Glutamatergic neuron (in vitro differentiated cells): ENCODE results near the gene CPNE8. TPM values are rescaled to one million over a fixed set of nuclear protein-coding genes. Genes with fewer than 3 reads are reported as not detected.

ENCODE experiments used
- DNase-seq: peaks from one replicate; pipeline ENCODE4 v3.0.0; 2022
- H3K27ac Mint-ChIP-seq: one replicate; pipeline ENCODE4 v1.8.0; 2020; ENCODE audit warnings: mild to moderate bottlenecking, mixed read lengths, inconsistent platforms; ENCODE audit not compliant: unreplicated experiment
- H3K27me3 Mint-ChIP-seq: one replicate; pipeline ENCODE4 v1.8.0; 2020; ENCODE audit warnings: mild to moderate bottlenecking, moderate library complexity, mixed read lengths, inconsistent platforms; ENCODE audit not compliant: unreplicated experiment
- H3K36me3 Mint-ChIP-seq: one replicate; pipeline ENCODE4 v1.8.0; 2020; ENCODE audit warnings: mild to moderate bottlenecking, mixed read lengths, inconsistent platforms; ENCODE audit not compliant: unreplicated experiment
- H3K4me1 Mint-ChIP-seq: one replicate; pipeline ENCODE4 v1.8.0; 2020; ENCODE audit warnings: mild to moderate bottlenecking, low read depth, mixed read lengths, inconsistent platforms; ENCODE audit not compliant: unreplicated experiment
- H3K4me3 Mint-ChIP-seq: one replicate; pipeline ENCODE4 v1.8.0; 2020; ENCODE audit warnings: mild to moderate bottlenecking, mixed read lengths, inconsistent platforms; ENCODE audit not compliant: unreplicated experiment
- H3K9me3 Mint-ChIP-seq: one replicate; pipeline ENCODE4 v1.8.0; 2020; ENCODE audit warnings: mild to moderate bottlenecking, moderate library complexity, mixed read lengths, inconsistent platforms; ENCODE audit not compliant: unreplicated experiment
- total RNA-seq: library from RNA; stranded (reverse); fragmentation: NEBNext Ultra II Directional; extraction: Animal tissue kit (Norgen Biotek cat#: 25700); gene quantifications from one replicate; pipeline ENCODE4 v1.2.1, GENCODE V29; 2021; ENCODE audit not compliant: unreplicated experiment
- TF ChIP-seq, protein P1 (sequence below): fragments of 200-600 bp; sonication (generic); IDR thresholded peaks from one replicate; pipeline ENCODE4 v1.5.0; 2021; ENCODE audit not compliant: partially characterized antibody, unreplicated experiment

The CPNE8 gene
- total RNA-seq, 1 donor from 2014 or later: 5.9 TPM

DNA sequence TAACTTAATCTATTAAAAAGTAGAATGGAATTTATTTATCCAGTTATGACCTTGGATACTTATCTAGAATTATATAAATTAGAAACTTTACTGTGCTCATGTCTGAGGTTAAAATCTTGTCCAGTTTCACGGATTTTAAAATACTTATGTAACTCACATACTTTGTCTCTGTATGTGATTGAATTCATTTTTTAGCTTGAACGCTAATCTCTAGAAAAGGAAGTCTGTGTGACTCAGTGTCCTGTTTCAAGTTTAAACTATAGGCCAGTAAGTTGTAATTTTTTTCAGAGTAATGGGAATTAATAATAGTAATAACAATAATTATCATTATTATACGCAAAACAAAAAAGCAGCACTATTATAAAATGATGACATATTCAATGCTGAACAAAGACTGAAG, 168.6 kb downstream of the CPNE8 start:
- no peaks in the 10 kb centered on the region for H3K4me1 Mint-ChIP-seq
- no peak overlapping the region for H3K27ac Mint-ChIP-seq
- H3K27me3 Mint-ChIP-seq: no peaks in the 10 kb centered on the region
- H3K36me3 Mint-ChIP-seq: no peaks in the 10 kb centered on the region
- DNase-seq: no peak
- no peaks in the 10 kb centered on the region for H3K9me3 Mint-ChIP-seq
- TF ChIP-seq, protein P1, sequence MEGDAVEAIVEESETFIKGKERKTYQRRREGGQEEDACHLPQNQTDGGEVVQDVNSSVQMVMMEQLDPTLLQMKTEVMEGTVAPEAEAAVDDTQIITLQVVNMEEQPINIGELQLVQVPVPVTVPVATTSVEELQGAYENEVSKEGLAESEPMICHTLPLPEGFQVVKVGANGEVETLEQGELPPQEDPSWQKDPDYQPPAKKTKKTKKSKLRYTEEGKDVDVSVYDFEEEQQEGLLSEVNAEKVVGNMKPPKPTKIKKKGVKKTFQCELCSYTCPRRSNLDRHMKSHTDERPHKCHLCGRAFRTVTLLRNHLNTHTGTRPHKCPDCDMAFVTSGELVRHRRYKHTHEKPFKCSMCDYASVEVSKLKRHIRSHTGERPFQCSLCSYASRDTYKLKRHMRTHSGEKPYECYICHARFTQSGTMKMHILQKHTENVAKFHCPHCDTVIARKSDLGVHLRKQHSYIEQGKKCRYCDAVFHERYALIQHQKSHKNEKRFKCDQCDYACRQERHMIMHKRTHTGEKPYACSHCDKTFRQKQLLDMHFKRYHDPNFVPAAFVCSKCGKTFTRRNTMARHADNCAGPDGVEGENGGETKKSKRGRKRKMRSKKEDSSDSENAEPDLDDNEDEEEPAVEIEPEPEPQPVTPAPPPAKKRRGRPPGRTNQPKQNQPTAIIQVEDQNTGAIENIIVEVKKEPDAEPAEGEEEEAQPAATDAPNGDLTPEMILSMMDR: no peak
- no peak overlapping the region for H3K4me3 Mint-ChIP-seq

- no peaks in the 10 kb centered on the region for H3K4me1 Mint-ChIP-seq
- TF ChIP-seq, protein P1: no peak
- no peaks in the 10 kb centered on the region for H3K27me3 Mint-ChIP-seq
- no peak overlapping the region for H3K27ac Mint-ChIP-seq
- H3K36me3 Mint-ChIP-seq: no peaks in the 10 kb centered on the region
- no peak overlapping the region for H3K4me3 Mint-ChIP-seq
- H3K9me3 Mint-ChIP-seq: no peaks in the 10 kb centered on the region
- DNase-seq: no peak
Measured at GRCh38 chr12:38732761-38733160, 172.6 kb downstream of the CPNE8 start.

DNA sequence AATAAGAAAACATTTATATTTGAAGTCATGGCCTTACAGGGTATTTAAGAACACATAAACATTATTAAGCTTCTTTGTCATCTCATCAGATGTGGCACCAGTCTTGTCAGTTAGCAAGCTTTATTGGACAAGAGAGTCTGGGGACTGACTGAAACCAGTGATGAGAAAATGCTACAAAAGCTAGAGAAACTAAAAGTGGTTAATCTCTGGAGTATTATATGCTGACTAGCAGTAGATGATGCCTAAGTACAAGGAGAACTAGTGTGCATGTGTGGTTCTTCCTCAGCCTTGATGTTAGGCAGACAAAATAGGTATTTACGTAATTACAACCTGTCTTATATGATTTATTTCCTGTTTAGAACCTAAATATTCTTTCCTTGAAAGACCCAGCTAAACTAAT, 176.5 kb downstream of the CPNE8 start:
- no peak for DNase-seq
- Mint-ChIP-seq H3K4me3 (no peak overlapping the region), H3K27me3 (no peaks in the 10 kb centered on the region), H3K36me3 (no peaks in the 10 kb centered on the region), H3K9me3 (no peaks in the 10 kb centered on the region), H3K27ac (no peak overlapping the region), H3K4me1 (no peaks in the 10 kb centered on the region)
- TF ChIP-seq, protein P1: no peak

GRCh38 chr12:38721611-38722252, 183.7 kb downstream of the CPNE8 start:
- TF ChIP-seq, protein P1: no peak
- Mint-ChIP-seq H3K27ac (no peak overlapping the region), H3K27me3 (no peaks in the 10 kb centered on the region), H3K9me3 (peaks cover 1% of the 10 kb centered on the region), H3K4me1 (no peaks in the 10 kb centered on the region), H3K36me3 (no peaks in the 10 kb centered on the region), H3K4me3 (no peak overlapping the region)
- no peak for DNase-seq

DNA sequence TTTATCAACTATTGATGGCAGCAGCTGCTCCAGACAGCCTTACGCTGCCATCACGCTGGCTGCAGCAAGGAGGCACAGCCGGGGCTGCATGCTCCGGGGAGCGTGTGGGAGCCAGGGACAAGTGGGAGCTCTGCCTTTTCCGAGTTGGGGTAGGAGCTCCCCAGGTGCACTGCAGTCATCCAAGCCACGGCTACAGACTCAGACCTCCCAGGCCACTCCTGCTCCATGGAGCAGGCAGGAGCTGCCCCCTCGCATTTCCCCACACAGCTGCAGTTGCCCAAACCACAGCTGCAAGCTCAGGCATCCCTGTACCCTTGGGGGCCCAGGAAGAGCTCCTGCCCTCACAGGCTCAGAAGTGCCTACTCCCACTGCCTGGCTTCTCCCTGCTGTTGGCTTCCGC, 184.7 kb downstream of the CPNE8 start:
- no peaks in the 10 kb centered on the region for H3K4me1 Mint-ChIP-seq
- H3K9me3 Mint-ChIP-seq: peaks cover 4% of the 10 kb centered on the region

More for the DNA sequence above, 184.7 kb downstream of the CPNE8 start:
- no peaks in the 10 kb centered on the region for H3K27me3 Mint-ChIP-seq
- no peaks in the 10 kb centered on the region for H3K36me3 Mint-ChIP-seq
- TF ChIP-seq, protein P1: no peak
- H3K27ac Mint-ChIP-seq: no peak overlapping the region
- DNase-seq: no peak
- no peak overlapping the region for H3K4me3 Mint-ChIP-seq
